Fibroblast of skin of abdomen (primary cell): Measurements from ENCODE around the gene VASP.
A peak's percentile ranks its signal among the peaks of the same experiment; 100 is the strongest.

ENCODE experiments used
- DNase-seq: peaks from one replicate; pipeline ENCODE4 v3.0.0-alpha.2; 2013

Gene VASP

DNA sequence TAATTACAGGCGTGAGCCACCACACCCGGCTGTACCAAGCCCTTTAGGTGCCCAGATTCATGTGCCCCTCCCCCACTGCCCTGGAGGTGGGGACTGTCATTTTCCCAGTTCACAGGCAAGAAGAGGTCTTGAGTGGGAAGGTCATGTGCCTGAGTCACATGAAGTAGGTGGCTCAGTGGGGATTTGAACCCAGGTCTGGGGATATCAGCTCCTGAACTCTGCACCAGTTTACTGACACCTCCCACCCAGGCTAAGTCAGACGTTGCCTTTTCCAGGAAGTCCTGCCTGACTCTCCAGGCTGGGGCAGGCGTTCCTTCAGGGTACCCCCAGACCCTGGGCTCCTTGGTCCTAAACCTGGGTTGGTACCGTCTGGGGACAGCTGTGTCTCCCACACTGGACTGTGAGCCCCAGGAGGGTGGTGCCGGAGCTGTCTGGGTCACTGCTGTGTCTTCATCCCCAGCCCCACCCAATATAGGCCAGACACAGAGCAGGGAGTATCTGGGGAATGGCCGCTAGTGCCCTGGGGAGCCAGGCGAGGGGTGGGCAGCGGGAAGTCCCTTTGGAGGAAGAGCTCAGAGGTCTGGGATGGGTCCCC lies 8.6 kb downstream of the VASP start:
- no peak for DNase-seq

DNA sequence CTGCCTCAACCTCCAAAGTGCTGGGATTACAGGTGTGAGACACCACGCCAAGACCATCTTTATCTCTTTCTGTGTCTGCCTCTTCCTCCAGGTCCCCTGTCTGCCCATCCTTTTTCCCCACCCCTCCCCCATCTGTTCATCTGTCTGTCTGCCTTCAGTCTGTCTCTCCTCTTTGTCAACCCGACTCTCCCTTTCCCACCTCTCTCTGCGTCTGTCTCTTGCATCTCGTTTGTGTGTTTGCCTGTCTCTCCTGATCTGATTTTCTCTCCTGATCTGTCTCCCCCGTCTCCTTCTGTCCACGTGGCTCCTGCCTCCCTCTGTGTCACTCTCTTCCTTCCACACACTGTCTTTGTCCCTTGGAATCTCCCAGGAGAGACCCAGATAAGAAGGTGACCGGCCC lies 10.0 kb downstream of the VASP start:
- DNase-seq: no peak

DNA sequence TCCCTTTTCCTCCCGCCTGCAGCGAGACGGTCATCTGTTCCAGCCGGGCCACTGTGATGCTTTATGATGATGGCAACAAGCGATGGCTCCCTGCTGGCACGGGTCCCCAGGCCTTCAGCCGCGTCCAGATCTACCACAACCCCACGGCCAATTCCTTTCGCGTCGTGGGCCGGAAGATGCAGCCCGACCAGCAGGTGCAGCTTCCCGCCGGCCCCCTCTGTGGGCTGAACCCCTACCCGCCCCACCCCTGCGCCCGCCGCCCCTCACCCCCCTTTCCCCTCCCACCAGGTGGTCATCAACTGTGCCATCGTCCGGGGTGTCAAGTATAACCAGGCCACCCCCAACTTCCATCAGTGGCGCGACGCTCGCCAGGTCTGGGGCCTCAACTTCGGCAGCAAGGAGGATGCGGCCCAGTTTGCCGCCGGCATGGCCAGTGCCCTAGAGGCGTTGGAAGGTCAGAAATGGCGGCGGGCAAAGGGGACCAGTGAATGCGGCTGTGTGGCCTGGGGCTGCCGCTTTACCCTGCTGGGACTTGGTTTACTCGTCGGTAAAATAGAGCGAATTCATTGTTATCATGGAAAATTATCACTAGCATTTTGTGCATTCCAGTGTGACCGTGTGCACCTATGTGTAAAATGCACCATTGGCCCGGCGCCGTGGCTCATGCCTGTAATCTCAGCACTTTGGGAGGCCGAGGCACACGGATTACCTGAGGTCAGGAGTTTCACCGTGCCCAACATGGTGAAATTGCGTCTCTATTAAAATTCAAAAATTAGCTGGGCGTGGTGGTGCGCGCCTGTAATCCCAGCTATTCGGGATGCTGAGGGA lies 10.6 kb downstream of the VASP start:
- no peak for DNase-seq

DNA sequence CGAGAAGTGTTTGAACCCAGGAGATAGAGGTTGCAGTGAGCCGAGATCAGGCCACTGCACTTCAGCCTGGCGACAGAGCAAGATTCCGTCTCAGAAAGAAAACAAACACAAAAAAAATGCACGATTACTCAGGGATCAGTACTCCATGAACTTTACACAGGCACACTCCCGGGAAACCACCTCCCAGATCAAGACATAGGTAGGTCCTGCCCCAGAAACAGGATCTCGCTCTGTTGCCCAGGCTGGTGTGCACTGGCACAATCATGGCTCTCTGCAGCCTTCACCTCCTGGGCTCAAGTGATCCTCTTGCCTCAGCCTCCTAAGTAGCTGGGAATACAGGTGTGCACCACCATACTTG lies 11.2 kb downstream of the VASP start:
- DNase-seq: no peak

DNA sequence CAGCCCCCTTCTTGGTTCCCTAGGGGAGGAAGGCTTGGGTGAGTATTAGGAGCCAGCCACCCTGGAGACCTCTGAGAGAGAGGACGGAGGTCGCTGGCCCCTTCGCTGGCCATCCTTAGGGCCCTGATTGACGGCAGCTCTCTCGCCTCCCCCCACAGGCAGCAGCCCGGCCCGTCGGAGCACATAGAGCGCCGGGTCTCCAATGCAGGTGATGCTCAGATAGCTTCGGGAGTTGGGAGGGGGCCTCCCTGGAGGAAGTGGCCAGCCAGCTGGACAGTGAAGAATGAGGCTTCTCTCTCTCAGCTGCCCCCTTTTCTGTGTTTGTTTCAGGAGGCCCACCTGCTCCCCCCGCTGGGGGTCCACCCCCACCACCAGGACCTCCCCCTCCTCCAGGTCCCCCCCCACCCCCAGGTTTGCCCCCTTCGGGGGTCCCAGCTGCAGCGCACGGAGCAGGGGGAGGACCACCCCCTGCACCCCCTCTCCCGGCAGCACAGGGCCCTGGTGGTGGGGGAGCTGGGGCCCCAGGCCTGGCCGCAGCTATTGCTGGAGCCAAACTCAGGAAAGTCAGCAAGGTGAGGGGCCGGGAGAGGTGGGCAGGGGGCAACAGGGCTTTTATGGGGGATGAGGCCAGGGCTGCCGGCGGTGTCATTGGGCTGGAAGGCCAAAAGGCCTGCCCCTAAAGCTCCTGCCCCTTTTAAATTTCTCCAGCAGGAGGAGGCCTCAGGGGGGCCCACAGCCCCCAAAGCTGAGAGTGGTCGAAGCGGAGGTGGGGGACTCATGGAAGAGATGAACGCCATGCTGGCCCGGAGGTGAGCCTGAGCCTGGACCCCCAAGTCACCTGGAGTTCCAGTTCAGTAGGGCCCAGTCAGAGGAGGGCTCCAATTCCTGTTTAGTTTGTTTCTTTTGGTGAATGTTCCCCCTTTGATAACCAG lies 15.0 kb downstream of the VASP start:
- DNase-seq: no peak

DNA sequence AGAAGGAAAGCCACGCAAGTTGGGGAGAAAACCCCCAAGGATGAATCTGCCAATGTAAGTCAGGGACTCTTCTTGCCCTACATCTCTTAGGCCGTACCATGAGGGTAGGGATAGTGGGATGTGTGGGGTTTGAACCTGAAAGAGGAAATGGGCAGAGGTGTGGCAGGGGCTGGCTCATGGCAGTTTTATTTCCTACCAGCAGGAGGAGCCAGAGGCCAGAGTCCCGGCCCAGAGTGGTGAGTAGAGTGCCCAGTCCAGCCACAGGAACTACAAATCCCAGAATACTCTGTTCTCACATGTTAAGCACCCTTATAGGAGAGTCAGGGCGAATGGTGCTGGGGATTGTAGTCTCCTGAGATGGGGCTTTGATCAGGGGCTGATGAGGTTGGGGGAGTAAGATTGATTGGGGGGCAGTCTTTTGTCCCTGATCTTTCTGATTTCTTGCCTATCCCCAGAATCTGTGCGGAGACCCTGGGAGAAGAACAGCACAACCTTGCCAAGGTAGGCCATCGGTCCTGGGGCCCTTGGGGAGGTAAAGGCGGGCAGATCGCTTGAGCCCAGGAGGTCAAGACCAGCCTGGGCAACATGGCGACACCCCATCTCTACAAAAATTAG lies 16.5 kb downstream of the VASP start:
- peak; percentile 78 for DNase-seq

DNA sequence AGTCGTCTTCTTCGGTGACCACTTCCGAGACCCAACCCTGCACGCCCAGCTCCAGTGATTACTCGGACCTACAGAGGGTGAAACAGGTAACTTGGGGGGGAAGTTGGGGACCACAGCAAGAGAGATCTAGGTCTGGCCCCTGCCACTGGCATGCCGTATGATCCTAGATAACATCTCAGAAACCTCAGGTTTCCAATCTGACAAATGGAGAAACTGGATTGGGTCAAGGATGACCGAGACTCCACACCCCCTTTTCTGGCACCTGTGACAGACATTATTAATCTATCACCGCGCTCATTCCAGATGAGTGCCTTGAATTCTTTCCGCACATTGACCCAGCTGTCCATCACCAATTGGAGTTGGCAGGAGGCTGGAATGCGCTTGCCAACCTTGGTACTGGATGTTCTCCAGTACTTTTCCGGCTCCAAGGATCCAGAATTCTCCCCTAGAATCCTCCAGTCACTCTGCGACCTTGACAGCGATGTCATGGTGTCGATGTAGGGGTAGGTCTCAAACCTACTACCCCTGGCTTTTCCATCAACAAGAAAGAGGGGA lies 17.4 kb downstream of the VASP start:
- DNase-seq: no peak

DNA sequence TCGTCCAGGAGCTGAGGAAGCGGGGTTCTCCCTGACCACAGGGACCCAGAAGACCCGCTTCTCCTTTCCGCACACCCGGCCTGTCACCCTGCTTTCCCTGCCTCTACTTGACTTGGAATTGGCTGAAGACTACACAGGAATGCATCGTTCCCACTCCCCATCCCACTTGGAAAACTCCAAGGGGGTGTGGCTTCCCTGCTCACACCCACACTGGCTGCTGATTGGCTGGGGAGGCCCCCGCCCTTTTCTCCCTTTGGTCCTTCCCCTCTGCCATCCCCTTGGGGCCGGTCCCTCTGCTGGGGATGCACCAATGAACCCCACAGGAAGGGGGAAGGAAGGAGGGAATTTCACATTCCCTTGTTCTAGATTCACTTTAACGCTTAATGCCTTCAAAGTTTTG lies 18.9 kb downstream of the VASP start:
- peak; percentile 81 for DNase-seq

DNA sequence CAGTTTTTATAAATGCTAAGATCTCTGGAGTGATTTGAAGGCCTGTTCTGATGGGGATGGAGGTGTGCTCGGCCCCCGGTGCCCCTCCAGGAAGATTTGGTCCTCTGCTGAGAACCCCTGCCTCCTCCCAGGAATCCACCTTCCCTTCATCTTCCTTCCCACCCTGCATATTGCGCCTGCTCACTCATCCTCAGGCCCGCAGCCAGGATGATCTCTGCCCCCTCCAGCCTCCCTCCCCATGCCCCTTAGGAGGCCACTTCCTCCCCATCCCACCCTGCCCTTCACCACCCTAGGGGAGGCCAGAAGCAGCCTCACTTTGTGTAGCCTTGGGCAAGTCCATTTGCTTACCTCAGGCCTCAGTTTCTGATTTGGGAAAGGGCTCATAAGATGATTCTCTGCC lies 19.7 kb downstream of the VASP start:
- DNase-seq: no peak

DNA sequence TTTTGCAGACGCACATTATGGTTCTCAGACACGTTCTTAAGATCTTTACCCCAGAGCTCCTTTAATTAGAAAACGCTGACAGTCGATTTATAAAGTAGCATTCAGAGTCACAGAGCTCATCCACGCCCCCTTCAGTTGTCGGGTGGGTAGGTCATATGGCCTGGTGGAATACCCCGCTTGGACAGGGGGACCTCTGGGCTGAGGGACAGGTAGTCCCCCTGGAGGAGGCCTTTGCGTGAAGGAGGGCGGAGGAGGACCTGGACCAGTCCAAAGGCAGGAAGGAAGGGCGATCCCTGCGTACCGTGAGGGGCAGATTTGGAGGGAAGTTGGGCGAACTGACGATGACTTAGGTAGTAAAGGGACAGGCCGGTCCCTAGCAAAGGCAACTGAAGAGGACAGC lies 20.5 kb downstream of the VASP start:
- DNase-seq: no peak

DNA sequence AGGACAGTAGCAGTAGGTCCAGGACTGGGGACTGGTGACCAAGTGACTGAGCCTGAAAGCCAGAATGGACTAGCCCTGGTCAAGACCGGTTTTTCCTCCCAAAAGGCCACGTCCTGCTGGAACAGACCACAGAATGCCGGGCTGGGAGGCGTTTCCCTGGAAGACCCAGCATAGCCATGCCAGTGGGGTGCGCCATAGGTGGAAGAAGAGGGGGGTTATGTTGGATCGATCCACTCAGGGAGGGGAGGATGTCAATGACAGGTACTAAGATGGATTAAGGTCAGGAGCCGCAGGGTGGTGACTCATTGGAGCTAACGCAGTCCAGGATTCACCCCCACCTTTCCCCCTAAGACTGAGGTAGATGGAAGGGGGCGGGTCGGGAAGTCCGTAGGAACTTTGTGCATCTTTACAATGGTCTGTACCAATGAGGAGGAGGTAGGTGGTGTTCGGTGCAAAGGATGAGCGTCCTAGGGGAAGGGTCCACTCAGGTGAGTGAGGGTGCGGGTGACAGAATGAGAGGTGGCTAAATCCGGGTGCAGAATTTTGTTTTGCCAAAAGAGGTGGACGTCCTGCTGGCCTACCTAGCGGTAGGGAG lies 21.0 kb downstream of the VASP start:
- peak; percentile 71 for DNase-seq

DNA sequence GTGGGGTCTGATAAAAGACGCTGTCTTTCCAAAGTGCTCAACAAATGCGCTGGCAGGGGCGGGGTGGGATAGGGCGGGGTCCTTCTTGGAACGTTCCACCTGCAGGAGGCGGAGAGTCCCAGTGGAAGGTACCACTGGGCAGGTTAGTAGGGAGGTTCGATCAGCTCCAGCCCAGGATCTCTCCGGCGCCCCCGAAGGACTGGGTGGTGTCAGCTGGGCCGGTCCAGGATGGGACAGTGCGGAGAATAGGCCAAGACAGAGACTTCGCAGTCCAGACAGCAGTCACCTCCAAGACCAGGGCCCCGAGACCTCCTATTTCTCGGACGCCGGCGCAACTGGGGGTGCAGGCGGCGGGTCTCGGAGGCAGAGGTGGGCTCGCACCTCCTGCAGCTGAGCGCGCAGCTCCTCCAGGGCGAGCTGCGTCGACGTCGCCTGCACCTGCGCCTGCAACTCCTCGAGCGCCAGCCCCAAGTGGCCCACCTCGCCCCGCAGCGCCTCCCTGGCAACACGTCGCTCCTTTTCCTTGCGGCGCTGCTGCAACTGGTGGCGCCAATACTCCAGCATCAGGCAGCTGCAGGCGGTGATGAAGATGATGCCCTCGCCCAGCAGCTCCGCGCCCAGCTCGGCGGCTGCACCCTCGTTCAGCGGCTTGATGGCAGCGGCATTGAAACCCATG lies 21.6 kb downstream of the VASP start:
- peak; percentile 31 for DNase-seq

DNA sequence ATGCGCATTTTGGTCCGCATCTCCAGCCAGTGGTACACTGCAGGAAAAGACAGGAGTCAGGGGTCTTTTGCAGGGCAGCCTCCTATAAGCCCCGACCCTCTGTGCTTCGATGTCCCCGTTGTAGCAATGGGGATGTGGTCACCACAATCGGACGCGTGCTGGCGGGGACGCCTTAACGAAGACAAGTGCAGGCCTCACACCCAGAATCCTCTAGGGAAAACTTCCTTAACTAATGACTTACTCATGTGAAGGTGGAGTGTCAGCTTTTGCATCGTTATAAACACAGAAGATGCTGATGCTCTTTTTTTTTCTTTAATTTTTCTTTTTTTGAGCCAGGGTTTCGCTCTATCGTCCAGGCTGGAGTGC lies 22.1 kb downstream of the VASP start:
- no peak for DNase-seq

DNA sequence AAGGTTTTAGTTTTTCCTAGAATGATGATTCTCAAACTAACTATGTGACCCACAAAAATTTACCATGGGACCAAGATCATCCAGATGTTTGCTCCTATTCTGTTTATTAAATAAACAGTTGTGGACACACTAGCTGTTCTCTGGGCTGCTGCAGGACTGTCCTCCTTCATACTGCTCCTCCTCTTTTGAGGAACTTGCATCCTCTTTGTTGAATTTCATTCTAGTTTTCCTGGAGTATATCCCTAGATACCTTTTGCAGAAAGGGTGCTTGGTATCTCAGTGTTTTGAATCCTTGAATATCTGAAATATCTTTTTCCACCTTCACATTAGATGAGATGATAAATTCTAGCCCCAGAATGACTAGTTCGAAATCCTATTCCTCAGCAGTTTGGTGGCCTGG lies 24.1 kb downstream of the VASP start:
- DNase-seq: no peak

DNA sequence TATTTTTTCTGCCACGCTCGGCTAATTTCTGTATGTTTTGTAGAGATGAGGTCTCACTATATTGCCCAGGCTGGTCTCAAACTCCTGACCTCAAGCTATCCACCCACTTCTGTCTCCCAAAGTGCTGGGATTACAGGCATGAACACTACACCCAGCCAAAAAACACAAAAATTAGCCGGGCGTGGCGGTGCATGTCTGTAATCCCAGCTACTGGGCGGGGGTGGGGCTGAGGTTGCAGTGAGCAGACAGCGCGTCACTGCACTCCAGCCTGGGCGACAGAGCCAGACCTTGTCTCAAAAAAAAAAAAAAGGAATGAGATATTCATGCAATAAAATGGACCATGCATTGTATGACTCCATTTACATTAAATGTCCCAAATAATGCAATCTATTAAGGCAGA lies 32.2 kb downstream of the VASP start:
- DNase-seq: no peak

DNA sequence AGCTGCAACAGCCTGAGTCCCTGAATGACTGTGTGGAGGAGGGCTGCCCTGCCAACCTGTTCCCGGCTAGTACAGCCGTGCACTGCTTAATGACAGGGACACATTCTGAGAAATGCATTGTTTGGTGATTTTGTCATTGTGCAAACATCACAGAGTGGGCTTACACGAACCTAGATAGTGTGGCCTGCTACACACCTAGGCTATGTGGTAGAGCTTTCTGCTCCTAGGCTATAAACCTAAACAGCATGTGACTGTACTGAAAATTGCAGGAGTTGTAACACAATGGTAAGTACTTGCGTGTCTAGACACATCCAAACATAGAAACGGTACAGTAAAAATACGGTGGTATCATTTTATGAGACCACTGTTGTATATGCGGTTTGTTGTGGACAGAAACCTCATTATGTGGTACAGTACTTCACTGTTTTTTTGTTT lies 35.0 kb downstream of the VASP start:
- DNase-seq: no peak

DNA sequence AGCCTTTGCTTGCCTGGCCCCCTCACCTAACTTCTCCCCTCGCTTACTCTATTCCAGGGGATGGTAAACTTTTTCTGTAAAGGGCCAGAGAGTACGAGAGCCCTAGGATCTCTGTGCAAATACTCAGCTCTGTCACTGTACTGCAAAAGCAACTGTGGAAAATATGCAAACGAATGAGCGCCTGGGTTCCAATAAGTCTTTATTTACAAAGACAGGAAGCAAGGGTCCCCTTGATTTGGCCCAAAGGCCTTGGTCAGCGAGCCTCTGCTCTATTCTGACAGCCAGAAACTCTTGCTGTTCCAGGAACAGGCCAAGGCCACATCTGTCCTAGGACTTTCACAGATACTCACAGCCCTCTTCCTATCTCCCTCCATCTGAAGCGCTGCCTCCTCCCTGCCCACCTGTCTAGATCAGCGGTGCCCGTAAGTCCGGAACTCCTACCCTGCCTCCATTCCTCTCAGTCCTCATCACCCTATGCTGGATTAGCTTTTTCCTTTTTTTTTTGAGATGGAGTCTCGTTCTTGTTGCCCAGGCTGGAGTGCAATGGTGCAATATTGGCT lies 40.0 kb downstream of the VASP start:
- DNase-seq: no peak

DNA sequence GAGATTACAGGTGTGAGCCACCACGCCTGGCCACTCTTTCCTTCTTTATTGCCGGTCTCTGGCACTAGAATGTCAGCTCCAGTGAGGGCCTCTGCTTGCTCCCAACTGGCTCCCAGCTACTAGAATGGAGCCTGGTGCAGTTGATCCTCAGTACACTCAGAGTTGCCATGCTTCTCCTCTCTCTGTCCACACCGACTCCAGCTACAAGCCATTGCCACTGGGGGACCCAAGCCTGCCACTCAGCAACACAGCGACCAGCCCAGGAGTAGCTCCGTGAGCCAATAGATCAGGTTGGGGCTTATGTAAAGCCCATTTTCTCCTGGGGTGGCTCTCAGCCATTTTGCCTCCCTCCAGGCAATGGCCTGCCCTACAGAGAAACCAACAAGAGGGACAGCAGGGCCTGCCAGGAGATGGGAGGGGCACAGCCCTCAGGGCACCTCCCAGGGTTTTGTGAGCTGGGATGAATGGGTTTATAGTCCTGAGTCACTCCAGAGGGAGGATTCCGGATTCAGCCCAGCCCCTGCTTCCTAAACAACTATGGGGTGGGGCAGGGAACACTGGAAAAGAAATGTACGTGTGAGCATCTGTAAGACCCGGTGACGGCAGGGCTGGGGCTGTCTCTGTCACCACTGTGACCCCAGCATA lies 40.8 kb downstream of the VASP start:
- DNase-seq: peak; percentile 16

DNA sequence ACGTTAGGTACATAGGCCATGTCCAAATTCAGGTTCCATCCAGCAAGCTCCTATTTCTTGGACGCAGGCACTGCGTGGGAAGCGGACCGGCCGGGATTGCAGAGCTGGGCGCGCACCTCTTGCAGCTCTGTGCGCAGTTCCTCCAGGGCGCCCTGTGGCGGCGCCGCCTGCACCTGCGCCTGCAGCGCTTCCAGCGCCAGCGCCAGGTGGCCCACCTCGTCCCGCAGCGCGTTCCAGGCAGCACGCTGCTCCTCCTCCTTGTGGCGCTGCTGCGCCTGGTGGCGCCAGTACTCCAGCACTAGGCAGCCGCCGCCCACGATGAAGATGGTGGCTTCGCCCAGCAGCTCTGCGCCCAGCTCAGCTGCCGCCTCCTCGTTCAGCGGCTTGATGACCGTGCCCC lies 46.2 kb downstream of the VASP start:
- no peak for DNase-seq

DNA sequence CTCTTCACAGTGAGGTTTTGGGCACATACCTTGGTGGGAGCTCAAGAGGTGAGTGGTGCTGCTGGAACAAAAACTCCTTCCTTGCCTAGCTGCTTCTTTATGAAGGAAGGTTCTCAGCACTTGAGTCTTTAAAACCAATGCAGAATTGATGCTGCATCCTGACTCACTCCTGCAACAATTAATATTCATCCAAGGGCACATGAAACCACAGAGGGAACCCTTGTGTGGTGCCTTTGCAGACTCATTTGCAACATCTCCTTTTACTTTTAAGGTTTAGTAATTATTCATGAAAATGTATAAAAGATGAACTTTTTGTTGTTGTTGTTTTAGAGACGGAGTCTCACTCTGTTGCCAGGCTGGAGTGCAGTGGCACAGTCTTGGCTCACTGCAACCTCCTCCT lies 47.2 kb downstream of the VASP start:
- no peak for DNase-seq

DNA sequence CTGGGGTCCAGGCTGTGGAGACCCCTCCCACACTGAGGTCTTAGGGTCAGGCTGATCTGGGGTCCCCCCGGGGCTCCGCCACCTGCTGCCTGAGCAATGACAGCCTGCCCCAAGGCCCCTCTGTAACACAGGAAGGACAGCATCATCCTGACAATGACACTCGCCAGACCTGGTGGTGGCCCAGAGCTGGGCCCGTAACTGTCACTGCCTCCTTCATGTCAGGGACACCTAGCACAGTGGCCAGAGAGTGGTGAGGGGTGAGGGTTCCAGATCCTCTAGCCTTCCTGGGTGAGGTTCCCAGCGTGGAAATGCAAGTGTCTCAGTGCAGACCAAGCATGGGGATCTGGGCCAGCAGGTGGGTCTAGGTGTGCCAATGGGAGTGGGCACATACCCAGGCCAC lies 49.6 kb downstream of the VASP start:
- no peak for DNase-seq
